A673 (cell line): Measurements from ENCODE around the gene RALBP1. TPM values are rescaled to one million over a fixed set of nuclear protein-coding genes. Genes with fewer than 3 reads are reported as not detected.

Experiments
- BruUV-seq: library from RNA; stranded (reverse); fragments of 400-500 nt; replicated peaks from 2 replicates; lab custom pipeline; 2021; lab: Mats Ljungman, UMichigan
- CTCF ChIA-PET: fragments of 300-600 bp; sonication (Branson Sonifier 250); formaldehyde crosslinking; loops from one replicate; lab custom pipeline; 2022; ENCODE audit warnings: antibody characterized with exemption; lab: Charles Lee
- POLR2A ChIA-PET: fragments of 300-600 bp; sonication (Branson Sonifier 250); formaldehyde crosslinking; loops from one replicate; lab custom pipeline; 2022; ENCODE audit warnings: antibody characterized with exemption; ENCODE audit not compliant: low non-redundant PET; lab: Charles Lee
- DNase-seq: peaks from one replicate; pipeline ENCODE4 v3.0.0-alpha.2; 2015; ENCODE audit warnings: low spot score
- H3K27ac ChIP-seq: fragments of 200-600 bp; sonication (generic); 2 replicates; pipeline ENCODE4 v1.5.1; 2016; ENCODE audit warnings: mixed run types, low read depth, mild to moderate bottlenecking, mixed read lengths, antibody characterized with exemption, low read length; ENCODE audit not compliant: poor library complexity, severe bottlenecking
- H3K27me3 ChIP-seq: fragments of 200-600 bp; sonication (generic); replicated peaks from 2 replicates; pipeline ENCODE4 v1.6.1; 2017; ENCODE audit warnings: mixed run types, low read depth, mild to moderate bottlenecking, mixed read lengths, antibody characterized with exemption, low read length; ENCODE audit not compliant: insufficient read depth, poor library complexity
- H3K36me3 ChIP-seq: fragments of 200-600 bp; sonication (generic); 2 replicates; pipeline ENCODE4 v1.6.1; 2016; ENCODE audit warnings: mixed run types, mild to moderate bottlenecking, mixed read lengths, antibody characterized with exemption, low read length; ENCODE audit not compliant: insufficient read depth, poor library complexity, severe bottlenecking
- H3K4me1 ChIP-seq: fragments of 200-600 bp; sonication (generic); 2 replicates; pipeline ENCODE4 v1.6.1; 2017; ENCODE audit warnings: mixed run types, mild to moderate bottlenecking, mixed read lengths, antibody characterized with exemption, low read length; ENCODE audit not compliant: insufficient read depth, poor library complexity, severe bottlenecking
- H3K4me3 ChIP-seq: fragments of 200-600 bp; sonication (generic); 2 replicates; pipeline ENCODE4 v1.5.1; 2016; ENCODE audit warnings: low read depth, mixed run types, mild to moderate bottlenecking, mixed read lengths, low read length; ENCODE audit not compliant: poor library complexity, severe bottlenecking
- H3K9me3 ChIP-seq: fragments of 200-600 bp; sonication (generic); 2 replicates; pipeline ENCODE4 v1.6.1; 2016; ENCODE audit warnings: mixed run types, low read depth, mild to moderate bottlenecking, mixed read lengths, antibody characterized with exemption, low read length; ENCODE audit not compliant: poor library complexity, severe bottlenecking
- CTCF ChIP-seq: fragments of 300-800, 200-600 bp; sonication (generic); conservative IDR thresholded peaks from 2 replicates; pipeline ENCODE4 v1.5.1; 2017; ENCODE audit warnings: low read depth, mild to moderate bottlenecking, antibody characterized with exemption, low read length, moderate library complexity, mixed read lengths
- EZH2 ChIP-seq: fragments of 200-600 bp; sonication (generic); IDR thresholded peaks from 2 replicates; pipeline ENCODE4 v1.6.1; 2017; ENCODE audit warnings: borderline replicate concordance, low read depth, mild to moderate bottlenecking, mixed read lengths, antibody characterized with exemption, low read length; ENCODE audit not compliant: poor library complexity, severe bottlenecking
- intact Hi-C: fragments of 100-400 bp; cut with micrococcal nuclease; formaldehyde crosslinking; loops from one replicate; pipeline ENCODE4 v1.10.0; 2022; ENCODE audit not compliant: unreplicated experiment
- total RNA-seq: library from RNA; stranded (reverse); gene quantifications from 2 replicates; pipeline ENCODE4 v1.2.3, GENCODE V29; 2021

Gene RALBP1
- total RNA-seq, 1 experiment from 2014 or later, result 53.5 TPM

- ChIA-PET POLR2A (no interaction called here), CTCF (no interaction called here)
- no peak overlapping the region for H3K27ac ChIP-seq
- intact Hi-C loops, result no loop called here
- TF ChIP-seq EZH2, result no peak
- no peak for TF ChIP-seq CTCF
- no peaks in the 10 kb centered on the region for H3K27me3 ChIP-seq
- H3K4me1 ChIP-seq, result no peaks in the 10 kb centered on the region
- no peak overlapping the region for H3K4me3 ChIP-seq
- H3K36me3 ChIP-seq, result peaks cover 22% of the 10 kb centered on the region
- DNase-seq, result no peak
- no peaks in the 10 kb centered on the region for H3K9me3 ChIP-seq
- no TSS peak for BruUV-seq
Observed at GRCh38 chr18:9571546-9571945, 96.2 kb downstream of the RALBP1 start.

GRCh38 chr18:9574473-9575115 is 99.3 kb downstream of the RALBP1 start:
- peaks cover 26% of the 10 kb centered on the region for H3K36me3 ChIP-seq
- intact Hi-C loops, result no loop called here
- CTCF ChIA-PET, result no interaction called here

GRCh38 chr18:9575558-9575957 is 100.2 kb downstream of the RALBP1 start:
- no TSS peak for BruUV-seq
- intact Hi-C loops, result no loop called here
- H3K36me3 ChIP-seq, result peaks cover 18% of the 10 kb centered on the region

More at GRCh38 chr18:9574473-9575115, 99.3 kb downstream of the RALBP1 start:
- H3K4me1 ChIP-seq, result no peaks in the 10 kb centered on the region
- H3K27me3 ChIP-seq, result no peaks in the 10 kb centered on the region
- no peak overlapping the region for H3K27ac ChIP-seq
- no peak overlapping the region for H3K4me3 ChIP-seq
- POLR2A ChIA-PET, result no interaction called here
- TF ChIP-seq CTCF (no peak), EZH2 (no peak)
- DNase-seq, result no peak
- H3K9me3 ChIP-seq, result no peaks in the 10 kb centered on the region
- no TSS peak for BruUV-seq

More at GRCh38 chr18:9575558-9575957, 100.2 kb downstream of the RALBP1 start:
- no peaks in the 10 kb centered on the region for H3K9me3 ChIP-seq
- H3K4me3 ChIP-seq, result no peak overlapping the region
- CTCF ChIA-PET, result no interaction called here
- no peak overlapping the region for H3K27ac ChIP-seq
- no peaks in the 10 kb centered on the region for H3K4me1 ChIP-seq
- H3K27me3 ChIP-seq, result no peaks in the 10 kb centered on the region
- TF ChIP-seq CTCF, result 0 out of 2 replicates have a peak, but pooled peaks have one; percentile 23
- TF ChIP-seq EZH2, result no peak
- POLR2A ChIA-PET, result no interaction called here
- DNase-seq, result peak; percentile 31
